ENCODE data around the gene CNPY2. TPM values are rescaled to one million over a fixed set of nuclear protein-coding genes. Genes with fewer than 3 reads are reported as not detected.
"Not testable (repeated sequence)": the region's sequence is repeated elsewhere in the genome, so short reads cannot be mapped to it uniquely, and the experiment has no call there.

Gene CNPY2
- total and polyA plus RNA-seq, 7 donors = 28.2 to 103 (median 60.1) TPM

DNA sequence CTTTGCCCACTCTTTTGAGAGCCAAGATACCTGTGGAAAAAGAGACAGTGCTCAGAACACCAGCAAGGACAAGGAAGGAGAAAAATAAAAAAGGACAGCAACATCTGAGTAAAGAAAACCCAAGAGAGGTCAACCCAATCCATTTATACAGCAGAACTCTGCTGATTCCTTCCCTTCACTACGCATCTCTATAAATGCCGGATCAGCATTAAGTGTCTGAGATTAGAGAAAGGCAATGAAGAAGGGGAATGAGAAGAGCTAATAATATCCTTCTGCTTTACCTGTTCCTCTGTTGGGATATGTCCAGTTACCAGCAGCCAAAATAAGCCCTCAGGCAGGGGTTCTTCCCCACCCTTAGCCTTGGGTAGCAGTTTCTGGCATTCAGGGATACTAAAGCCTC lies 33.2 kb downstream of the CNPY2 start:
- Histone ChIP-seq H3K4me3 (no peak overlapping the region), H3K36me3 (peaks cover 30 to 92% (median 65%) of the 10 kb centered on the region in 4 donors), H3K27ac (peak overlapping the region in 3 of 4 donors; percentile 62 to 72 (median 62)), H3K4me1 (peaks cover 0 to 37% (median 13%) of the 10 kb centered on the region in 4 donors), H3K27me3 (no peaks in the 10 kb centered on the region), H3K9me3 (no peaks in the 10 kb centered on the region)
- TF ChIP-seq EP300 (IDR thresholded peaks at IDR 0.05) (no peak), POLR2AphosphoS5 (IDR thresholded peaks at IDR 0.05) (no peak), POLR2A (IDR thresholded peaks at IDR 0.05) (no peak)
- TF ChIP-seq, protein P1, sequence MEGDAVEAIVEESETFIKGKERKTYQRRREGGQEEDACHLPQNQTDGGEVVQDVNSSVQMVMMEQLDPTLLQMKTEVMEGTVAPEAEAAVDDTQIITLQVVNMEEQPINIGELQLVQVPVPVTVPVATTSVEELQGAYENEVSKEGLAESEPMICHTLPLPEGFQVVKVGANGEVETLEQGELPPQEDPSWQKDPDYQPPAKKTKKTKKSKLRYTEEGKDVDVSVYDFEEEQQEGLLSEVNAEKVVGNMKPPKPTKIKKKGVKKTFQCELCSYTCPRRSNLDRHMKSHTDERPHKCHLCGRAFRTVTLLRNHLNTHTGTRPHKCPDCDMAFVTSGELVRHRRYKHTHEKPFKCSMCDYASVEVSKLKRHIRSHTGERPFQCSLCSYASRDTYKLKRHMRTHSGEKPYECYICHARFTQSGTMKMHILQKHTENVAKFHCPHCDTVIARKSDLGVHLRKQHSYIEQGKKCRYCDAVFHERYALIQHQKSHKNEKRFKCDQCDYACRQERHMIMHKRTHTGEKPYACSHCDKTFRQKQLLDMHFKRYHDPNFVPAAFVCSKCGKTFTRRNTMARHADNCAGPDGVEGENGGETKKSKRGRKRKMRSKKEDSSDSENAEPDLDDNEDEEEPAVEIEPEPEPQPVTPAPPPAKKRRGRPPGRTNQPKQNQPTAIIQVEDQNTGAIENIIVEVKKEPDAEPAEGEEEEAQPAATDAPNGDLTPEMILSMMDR (IDR thresholded peaks at IDR 0.05) = no peak
- no peak for DNase-seq
- WGBS, 2 donors = 96 to 97% methylated on average over 2 of the region's 2 CpGs
- intact Hi-C loops (cut with DNase I) = no loop called here

DNA sequence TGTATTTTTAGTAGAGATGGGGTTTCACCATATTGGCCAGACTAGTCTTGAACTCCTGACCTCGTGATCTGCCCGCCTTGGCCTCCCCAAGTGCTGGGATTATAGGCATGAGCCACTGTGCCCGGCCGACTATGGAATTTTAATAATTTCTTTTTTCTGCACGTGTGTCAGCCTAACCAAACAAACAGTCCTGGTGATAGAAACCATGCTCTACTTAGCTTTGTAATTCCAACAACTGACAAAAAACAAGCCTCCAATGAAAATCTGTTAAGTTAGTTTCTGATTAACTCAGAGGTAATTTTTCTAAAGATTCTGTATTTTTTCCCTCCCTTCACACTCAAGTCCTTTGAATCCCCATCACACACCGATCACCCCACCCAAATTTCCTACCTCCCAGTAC lies 33.8 kb downstream of the CNPY2 start:
- intact Hi-C loops (cut with DNase I) = no loop called here
- no peak for DNase-seq
- H3K4me3 ChIP-seq = no peak overlapping the region
- no peaks in the 10 kb centered on the region for H3K9me3 ChIP-seq
- TF ChIP-seq POLR2A (IDR thresholded peaks at IDR 0.05) (no peak), EP300 (IDR thresholded peaks at IDR 0.05) (peak in 1 of 4 donors; percentile 31), POLR2AphosphoS5 (IDR thresholded peaks at IDR 0.05) (peak in 3 of 4 donors; percentile 28 to 83 (median 67))
- TF ChIP-seq, protein P1 (IDR thresholded peaks at IDR 0.05) = no peak
- H3K27me3 ChIP-seq = no peaks in the 10 kb centered on the region
- peaks cover 0 to 34% (median 11%) of the 10 kb centered on the region in 4 donors for H3K4me1 ChIP-seq
- peak overlapping the region in 3 of 4 donors; percentile 62 to 72 (median 62) for H3K27ac ChIP-seq
- peaks cover 30 to 97% (median 65%) of the 10 kb centered on the region in 4 donors for H3K36me3 ChIP-seq
- 81 to 88% methylated on average over 6 of the region's 6 CpGs for WGBS, 2 donors

DNA sequence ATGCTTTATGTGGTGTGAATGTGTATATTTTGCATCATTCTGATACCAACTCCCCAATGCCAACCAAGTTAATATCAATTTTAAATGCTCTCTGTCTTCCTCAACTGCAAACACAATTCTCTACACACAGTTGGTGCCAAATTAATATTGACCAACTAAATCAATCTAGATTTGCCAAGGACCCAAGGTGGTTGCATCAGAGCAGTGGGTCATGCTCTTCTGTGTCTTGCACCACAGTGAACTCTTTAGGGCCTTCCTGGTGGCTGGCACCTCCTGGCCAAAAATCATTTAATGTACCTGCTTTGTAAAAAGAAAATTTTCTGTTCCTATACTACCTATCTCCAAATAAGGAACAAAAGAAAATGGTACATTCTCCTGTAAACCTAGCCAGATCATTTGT lies 34.9 kb downstream of the CNPY2 start:
- Histone ChIP-seq H3K9me3 (no peaks in the 10 kb centered on the region), H3K27me3 (no peaks in the 10 kb centered on the region), H3K4me1 (peaks cover 0 to 22% (median 4%) of the 10 kb centered on the region in 4 donors), H3K36me3 (peaks cover 33 to 100% (median 72%) of the 10 kb centered on the region in 4 donors), H3K27ac (peak overlapping the region in 1 of 4 donors; percentile 72), H3K4me3 (no peak overlapping the region)
- intact Hi-C loops (cut with DNase I) = no loop called here
- no peak for TF ChIP-seq POLR2AphosphoS5 (IDR thresholded peaks at IDR 0.05)
- TF ChIP-seq EP300 (IDR thresholded peaks at IDR 0.05) = no peak
- TF ChIP-seq, protein P1 (IDR thresholded peaks at IDR 0.05) = no peak
- TF ChIP-seq POLR2A (IDR thresholded peaks at IDR 0.05) = no peak
- no peak for DNase-seq

DNA sequence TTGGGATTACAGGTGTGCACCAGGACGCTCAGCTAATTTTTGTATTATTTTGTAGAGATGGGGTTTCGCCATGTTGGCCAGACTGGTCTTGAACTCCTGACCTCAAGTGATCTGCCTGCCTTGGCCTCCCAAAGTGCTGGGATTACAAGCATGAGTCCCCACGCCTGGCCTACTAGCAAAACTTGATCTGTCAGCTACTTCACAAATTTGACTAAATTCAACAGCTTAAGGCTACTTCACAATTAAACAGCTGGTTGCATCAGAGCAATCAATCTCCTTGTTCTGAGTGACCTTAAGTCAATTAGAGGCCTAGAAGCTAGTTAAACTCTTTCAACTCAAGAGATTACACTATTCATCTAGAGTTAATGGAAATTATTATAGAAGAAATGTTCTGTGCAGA lies 36.9 kb downstream of the CNPY2 start:
- 96 to 97% methylated on average over 3 of the region's 3 CpGs for WGBS, 2 donors
- H3K9me3 ChIP-seq = no peaks in the 10 kb centered on the region
- no peak for DNase-seq
- intact Hi-C loops (cut with DNase I) = no loop called here
- peaks cover 44 to 100% (median 76%) of the 10 kb centered on the region in 4 donors for H3K36me3 ChIP-seq
- no peak overlapping the region for H3K4me3 ChIP-seq
- no peaks in the 10 kb centered on the region for H3K27me3 ChIP-seq
- H3K4me1 ChIP-seq = peaks cover 0 to 20% (median 4%) of the 10 kb centered on the region in 4 donors
- no peak overlapping the region for H3K27ac ChIP-seq
- TF ChIP-seq, protein P1 (IDR thresholded peaks at IDR 0.05) = no peak
- TF ChIP-seq POLR2A (IDR thresholded peaks at IDR 0.05) (no peak), POLR2AphosphoS5 (IDR thresholded peaks at IDR 0.05) (no peak), EP300 (IDR thresholded peaks at IDR 0.05) (no peak)

DNA sequence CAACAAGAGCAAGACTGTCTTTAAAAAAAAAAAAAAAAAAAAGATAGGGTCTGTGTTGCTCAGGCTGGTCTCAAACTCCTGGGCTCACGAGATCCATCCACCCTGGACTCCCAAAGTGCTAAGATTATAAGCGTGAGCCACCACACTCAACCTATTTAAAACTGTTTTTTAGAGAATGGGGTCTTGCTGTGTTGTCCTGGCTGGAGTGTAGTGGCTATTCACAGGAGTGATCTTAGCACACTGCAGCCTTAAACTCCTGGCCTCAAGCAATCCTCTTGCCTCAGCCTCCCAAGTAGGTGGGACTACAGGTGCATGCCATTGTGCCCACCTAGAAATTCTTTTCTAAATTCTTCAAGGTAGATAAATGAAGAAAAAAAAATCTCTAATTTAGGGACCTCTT lies 41.5 kb downstream of the CNPY2 start:
- Histone ChIP-seq H3K4me3 (no peak overlapping the region), H3K4me1 (no peaks in the 10 kb centered on the region), H3K27ac (no peak overlapping the region), H3K36me3 (peaks cover 35 to 94% (median 61%) of the 10 kb centered on the region in 4 donors), H3K9me3 (no peaks in the 10 kb centered on the region), H3K27me3 (no peaks in the 10 kb centered on the region)
- WGBS, 2 donors = 92 to 97% methylated on average over 2 of the region's 2 CpGs
- TF ChIP-seq POLR2A (IDR thresholded peaks at IDR 0.05) (no peak), POLR2AphosphoS5 (IDR thresholded peaks at IDR 0.05) (no peak), EP300 (IDR thresholded peaks at IDR 0.05) (no peak)
- TF ChIP-seq, protein P1 (IDR thresholded peaks at IDR 0.05) = no peak
- intact Hi-C loops (cut with DNase I) = no loop called here
- no peak for DNase-seq

DNA sequence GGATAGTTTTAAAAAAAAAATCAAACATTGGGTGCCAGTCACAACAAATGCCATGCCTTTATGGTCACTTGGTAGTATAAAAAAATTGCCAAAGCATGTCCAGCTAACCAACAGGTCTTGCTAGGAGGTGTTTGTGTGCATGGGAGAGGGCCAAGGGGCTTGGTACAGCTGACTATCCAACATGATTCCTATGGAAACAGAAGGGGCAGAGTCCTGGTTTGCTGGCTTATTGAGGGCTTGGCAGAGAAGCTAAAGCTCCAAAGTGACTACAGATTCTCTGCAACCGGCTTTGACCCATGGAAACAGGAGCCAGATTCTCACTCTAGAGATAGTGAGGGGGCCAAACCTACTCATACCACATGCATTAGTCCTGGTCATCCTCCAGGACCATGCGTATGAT lies 43.3 kb downstream of the CNPY2 start:
- H3K27ac ChIP-seq; DNase-seq; H3K27me3 ChIP-seq; intact Hi-C loops (cut with DNase I); H3K4me1 ChIP-seq; H3K4me3 ChIP-seq; H3K9me3 ChIP-seq: not testable (repeated sequence)
- WGBS, 2 donors = 89 to 92% methylated on average over 2 of the region's 2 CpGs
- peaks cover 21 to 76% (median 48%) of the 10 kb centered on the region in 4 donors for H3K36me3 ChIP-seq
